ENCODE results near the gene FNDC8.
"Not testable (repeated sequence)": the region's sequence is repeated elsewhere in the genome, so short reads cannot be mapped to it uniquely, and the experiment has no call there.

FNDC8 gene

DNA sequence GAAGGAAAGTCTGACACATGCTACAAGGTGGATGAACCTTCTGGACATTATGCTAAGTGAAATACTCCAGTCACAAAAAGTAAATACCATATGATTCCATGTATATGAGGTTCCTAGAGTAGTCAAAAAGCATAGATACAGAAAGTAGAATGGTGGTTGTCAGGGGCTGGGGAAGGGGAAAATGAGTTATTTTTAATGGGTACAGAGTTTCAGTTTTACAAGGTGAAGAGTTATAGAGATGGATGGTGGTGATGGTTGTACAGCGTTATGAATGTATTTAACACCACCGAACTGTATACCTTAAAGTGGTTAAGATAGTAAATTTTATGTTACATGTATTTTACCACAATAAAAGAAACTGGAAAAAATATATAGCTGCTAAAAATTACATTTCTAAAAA, 19.7 kb upstream of the FNDC8 start:
- Mint-ChIP-seq H3K27ac (ENCODE audit: low read depth) (peak overlapping the region; percentile 41), H3K4me3 (no peak overlapping the region), H3K9me3 (no peaks in the 10 kb centered on the region), H3K4me1 (peaks cover 1% of the 10 kb centered on the region), H3K36me3 (ENCODE audit: insufficient read depth) (peaks cover 11% of the 10 kb centered on the region), H3K27me3 (no peaks in the 10 kb centered on the region)
- DNase-seq (ENCODE audit: low spot score in 2 of 2) (no peak), ATAC-seq (replicated peaks; ENCODE audit: extremely low read depth, poor library complexity, severe bottlenecking) (no peak)

DNA sequence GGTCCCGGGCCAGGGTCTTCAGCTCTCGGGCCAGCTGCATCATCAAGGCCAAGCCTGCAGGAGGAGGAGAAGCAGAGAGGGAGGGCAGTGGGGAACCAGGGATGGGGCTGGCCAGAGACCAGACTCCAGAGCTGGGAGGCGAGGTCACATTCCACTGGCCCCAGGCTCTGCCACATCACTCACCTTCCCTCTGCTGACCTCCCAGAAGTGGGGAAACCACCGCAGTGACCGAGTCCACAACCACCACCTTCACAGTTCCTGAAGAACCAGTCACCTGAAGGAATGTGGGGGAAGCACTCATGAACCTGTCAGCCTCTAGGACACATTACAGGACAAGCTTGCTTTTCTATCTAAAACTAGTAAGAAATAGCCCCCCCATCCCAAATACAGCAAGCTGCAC, 18.1 kb upstream of the FNDC8 start:
- Mint-ChIP-seq H3K4me3 (no peak overlapping the region), H3K9me3 (no peaks in the 10 kb centered on the region), H3K27me3 (no peaks in the 10 kb centered on the region), H3K27ac (ENCODE audit: low read depth) (no peak overlapping the region), H3K4me1 (no peaks in the 10 kb centered on the region), H3K36me3 (ENCODE audit: insufficient read depth) (peaks cover 13% of the 10 kb centered on the region)
- ATAC-seq (replicated peaks; ENCODE audit: extremely low read depth, poor library complexity, severe bottlenecking) (no peak), DNase-seq (ENCODE audit: low spot score in 2 of 2) (no peak)

DNA sequence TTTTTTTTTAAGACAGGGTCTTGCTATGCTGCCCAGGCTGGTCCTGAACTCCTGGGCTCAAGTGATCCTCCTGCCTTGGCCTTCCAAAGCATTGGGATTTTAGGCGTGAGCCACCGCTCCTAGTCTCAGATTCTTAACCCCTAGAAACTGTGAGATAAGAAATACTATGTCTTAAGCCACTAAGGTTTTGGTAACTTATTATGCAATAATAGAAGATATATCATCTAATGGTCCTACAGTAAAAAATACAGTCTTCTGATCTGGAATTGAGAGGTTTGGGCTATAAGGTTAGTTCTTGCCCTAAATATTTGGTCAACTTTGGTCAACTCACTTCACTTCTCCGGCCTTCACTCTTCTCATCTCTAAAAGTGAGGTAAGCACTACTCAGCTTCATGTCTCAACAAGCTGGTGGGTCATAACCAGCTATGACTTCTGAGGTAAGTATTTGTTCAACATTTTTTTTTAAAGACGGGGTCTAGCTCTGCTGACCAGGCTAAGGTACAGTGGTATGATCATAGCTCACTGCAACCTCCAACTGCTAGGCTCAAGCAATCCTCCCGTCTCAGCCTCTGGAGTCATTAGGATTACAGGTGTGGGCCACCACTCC, 16.5 kb upstream of the FNDC8 start:
- H3K4me1 Mint-ChIP-seq = no peaks in the 10 kb centered on the region

DNA sequence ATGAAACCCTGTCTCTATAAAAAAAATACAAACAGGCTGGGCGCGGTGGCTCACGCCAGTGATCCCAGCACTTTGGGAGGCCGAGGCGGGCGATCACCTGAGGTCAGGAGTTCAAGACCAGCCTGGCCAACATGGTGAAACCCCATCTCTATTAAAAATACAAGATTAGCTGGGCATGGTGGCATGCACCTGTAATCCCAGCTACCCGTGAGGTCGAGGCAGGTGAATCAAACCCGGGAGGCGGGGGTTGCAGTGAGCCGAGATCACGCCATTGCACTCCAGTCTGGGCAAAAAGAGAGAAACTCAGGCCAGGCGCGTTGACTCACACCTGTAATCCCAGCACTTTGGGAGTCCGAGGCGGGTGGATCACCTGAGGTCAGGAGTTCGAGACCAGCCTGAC, 10.6 kb upstream of the FNDC8 start:
- not testable (repeated sequence) for ATAC-seq (replicated peaks; ENCODE audit: extremely low read depth, poor library complexity, severe bottlenecking)

More for the DNA sequence above, 16.5 kb upstream of the FNDC8 start:
- Mint-ChIP-seq H3K27ac (ENCODE audit: low read depth) (peak overlapping the region; percentile 87), H3K4me3 (no peak overlapping the region), H3K36me3 (ENCODE audit: insufficient read depth) (peaks cover 11% of the 10 kb centered on the region), H3K27me3 (no peaks in the 10 kb centered on the region), H3K9me3 (no peaks in the 10 kb centered on the region)
- ATAC-seq (replicated peaks; ENCODE audit: extremely low read depth, poor library complexity, severe bottlenecking) (no peak), DNase-seq (ENCODE audit: low spot score in 2 of 2) (no peak)

DNA sequence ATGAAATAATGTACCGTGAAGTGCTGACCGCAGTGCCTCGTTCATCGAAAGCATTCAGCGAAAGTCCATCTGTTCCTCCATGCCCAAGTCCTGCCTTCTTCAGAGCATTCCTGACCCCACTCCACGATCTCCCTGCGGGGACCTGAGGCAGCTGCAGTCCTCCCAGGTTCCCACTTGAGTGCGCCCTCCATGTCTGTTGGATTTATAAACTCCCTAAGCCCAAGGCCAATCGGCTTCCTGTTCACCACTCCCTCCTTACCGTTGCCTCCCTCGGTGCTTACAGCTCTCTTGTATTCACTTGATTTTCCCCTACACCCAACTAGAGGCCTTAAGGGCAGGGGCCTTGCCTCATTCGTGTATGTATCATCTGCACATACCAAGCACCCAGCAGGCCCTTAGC, 4.6 kb upstream of the FNDC8 start:
- DNase-seq (ENCODE audit: low spot score in 2 of 2) (no peak), ATAC-seq (replicated peaks; ENCODE audit: extremely low read depth, poor library complexity, severe bottlenecking) (no peak)
- peaks cover 4% of the 10 kb centered on the region for H3K36me3 Mint-ChIP-seq (ENCODE audit: insufficient read depth)
- H3K27ac Mint-ChIP-seq (ENCODE audit: low read depth) = no peak overlapping the region
- H3K9me3 Mint-ChIP-seq = no peaks in the 10 kb centered on the region
- H3K27me3 Mint-ChIP-seq = no peaks in the 10 kb centered on the region
- no peak overlapping the region for H3K4me3 Mint-ChIP-seq
- H3K4me1 Mint-ChIP-seq = peaks cover 50% of the 10 kb centered on the region

More for the DNA sequence above, 10.6 kb upstream of the FNDC8 start:
- not testable (repeated sequence) for H3K36me3 Mint-ChIP-seq (ENCODE audit: insufficient read depth); H3K27me3 Mint-ChIP-seq; DNase-seq (ENCODE audit: low spot score in 2 of 2); H3K4me3 Mint-ChIP-seq; H3K27ac Mint-ChIP-seq (ENCODE audit: low read depth); H3K9me3 Mint-ChIP-seq
- H3K4me1 Mint-ChIP-seq = peaks cover 23% of the 10 kb centered on the region

DNA sequence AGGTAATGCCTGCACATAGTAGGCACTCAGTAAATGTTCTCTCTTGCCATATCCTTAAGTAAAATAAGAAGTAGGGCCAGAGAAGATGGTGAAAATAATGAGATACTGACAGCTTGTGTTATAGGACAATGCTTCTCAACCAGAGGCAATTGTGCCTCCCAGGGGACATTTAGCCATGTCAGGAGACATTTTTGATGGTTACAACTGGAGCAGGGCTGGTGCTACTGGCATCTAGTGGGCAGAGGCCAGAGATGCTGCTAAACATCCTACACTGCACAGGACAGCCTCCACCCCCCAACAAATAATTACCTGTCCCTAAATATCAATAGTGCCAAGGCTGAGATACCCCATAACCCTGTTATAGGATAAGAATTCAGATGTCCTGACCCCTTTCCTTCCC, 3.4 kb upstream of the FNDC8 start:
- Mint-ChIP-seq H3K4me3 (peak overlapping the region; percentile 90), H3K36me3 (ENCODE audit: insufficient read depth) (peaks cover 4% of the 10 kb centered on the region), H3K4me1 (peaks cover 44% of the 10 kb centered on the region), H3K9me3 (no peaks in the 10 kb centered on the region), H3K27ac (ENCODE audit: low read depth) (peak overlapping the region; percentile 77), H3K27me3 (no peaks in the 10 kb centered on the region)
- ATAC-seq (replicated peaks; ENCODE audit: extremely low read depth, poor library complexity, severe bottlenecking) = no peak
- DNase-seq (ENCODE audit: low spot score in 2 of 2) = no peak

DNA sequence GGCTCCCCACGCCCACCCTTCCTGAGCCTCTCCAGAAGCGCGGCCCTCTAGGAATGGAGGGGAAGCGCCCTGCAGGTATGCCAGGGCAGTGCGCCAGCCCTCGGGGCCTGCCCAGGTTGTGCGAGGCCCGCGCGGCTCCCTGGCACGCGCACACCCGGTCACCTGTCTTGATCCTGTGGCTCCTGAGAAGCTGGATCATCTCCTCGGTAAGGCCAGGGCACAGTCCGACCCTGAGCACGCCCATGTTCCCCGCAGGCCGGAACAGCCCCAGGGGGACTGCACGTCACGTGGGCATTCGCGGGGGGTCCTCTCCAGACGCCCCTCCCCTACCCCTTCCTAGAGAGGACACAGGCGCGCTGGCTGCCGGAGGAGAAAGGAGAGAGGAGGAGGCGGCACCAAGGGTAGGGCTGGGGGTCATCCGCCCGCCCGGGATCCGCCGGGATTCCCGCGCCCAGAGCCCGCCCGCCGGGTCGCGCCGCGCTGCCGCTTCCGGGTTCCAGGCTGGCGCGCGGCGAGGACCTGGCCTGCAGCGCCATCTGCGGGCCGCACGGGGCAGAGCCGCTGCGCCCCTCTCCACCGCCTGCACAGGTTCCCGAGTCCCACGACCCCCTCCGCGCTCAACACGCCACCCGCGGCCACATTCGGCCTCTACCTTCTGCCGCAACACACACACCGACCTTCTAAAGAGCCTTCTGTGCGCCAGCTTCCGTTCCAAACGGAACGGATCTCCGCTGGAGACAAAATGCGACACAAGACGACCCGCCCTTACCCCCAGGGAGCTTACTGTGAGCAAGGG, 1.8 kb upstream of the FNDC8 start, which contains the start of gene RAD51D:
Gene RAD51D (minus strand): TSS at position 491 of the 796 bp plus-strand sequence. CDS start 247 bp downstream, at position 244.
- Mint-ChIP-seq H3K27me3 (no peaks in the 10 kb centered on the region), H3K4me3 (peak within 1 kb of the TSS; percentile 90)
- ATAC-seq (replicated peaks; ENCODE audit: extremely low read depth, poor library complexity, severe bottlenecking) = peak; percentile 89

DNA sequence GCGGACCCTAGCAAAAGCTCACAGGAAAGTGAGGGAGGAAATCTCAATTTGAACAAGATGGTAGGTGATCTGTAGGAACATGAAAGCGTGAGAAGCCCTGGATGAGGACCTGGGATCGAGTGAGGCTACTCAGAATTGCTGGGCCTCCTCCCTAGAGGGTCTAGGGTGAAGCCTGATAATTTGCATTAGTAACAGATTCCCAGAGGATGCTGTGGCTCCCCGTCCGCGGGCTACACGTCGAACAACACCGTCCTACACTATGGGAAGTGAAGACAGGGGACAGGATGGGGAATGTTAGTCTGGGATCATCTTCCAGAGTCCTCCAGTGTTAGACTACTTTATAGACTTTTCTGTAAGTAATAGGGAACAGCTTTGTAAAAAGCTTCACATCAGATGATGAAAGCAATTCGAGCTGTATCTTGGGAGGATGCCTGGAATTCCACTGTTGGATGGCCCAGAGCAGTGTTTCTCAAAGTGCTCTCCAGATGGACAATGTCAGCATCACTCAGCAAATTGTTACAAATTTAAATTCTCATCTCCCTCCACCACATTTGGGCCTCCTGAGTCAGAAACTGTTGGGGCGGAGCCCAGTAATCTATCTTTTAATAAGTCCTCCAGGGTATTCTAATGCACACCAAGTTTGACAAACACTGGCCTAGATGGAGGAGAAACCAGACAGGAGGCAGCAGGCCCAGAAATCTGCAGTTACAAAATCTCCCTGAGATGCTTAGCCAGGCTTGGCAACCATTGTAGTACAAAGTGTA, 6.5 kb downstream of the FNDC8 start:
- no peak overlapping the region for H3K4me3 Mint-ChIP-seq
- ATAC-seq (replicated peaks; ENCODE audit: extremely low read depth, poor library complexity, severe bottlenecking) (no peak), DNase-seq (ENCODE audit: low spot score in 2 of 2) (no peak)
- no peaks in the 10 kb centered on the region for H3K4me1 Mint-ChIP-seq
- peaks cover 7% of the 10 kb centered on the region for H3K36me3 Mint-ChIP-seq (ENCODE audit: insufficient read depth)
- no peaks in the 10 kb centered on the region for H3K9me3 Mint-ChIP-seq
- H3K27ac Mint-ChIP-seq (ENCODE audit: low read depth) = no peak overlapping the region
- no peaks in the 10 kb centered on the region for H3K27me3 Mint-ChIP-seq

More for the DNA sequence above, 1.8 kb upstream of the FNDC8 start, which contains the start of gene RAD51D:
- peak within 1 kb of the TSS; percentile 94 for H3K27ac Mint-ChIP-seq (ENCODE audit: low read depth)
- H3K36me3 Mint-ChIP-seq (ENCODE audit: insufficient read depth) = peaks cover 4% of the 10 kb centered on the region
- peaks cover 37% of the 10 kb centered on the region for H3K4me1 Mint-ChIP-seq
- DNase-seq (ENCODE audit: low spot score in 2 of 2) = peak; percentile 67 to 73
- H3K9me3 Mint-ChIP-seq = no peaks in the 10 kb centered on the region

DNA sequence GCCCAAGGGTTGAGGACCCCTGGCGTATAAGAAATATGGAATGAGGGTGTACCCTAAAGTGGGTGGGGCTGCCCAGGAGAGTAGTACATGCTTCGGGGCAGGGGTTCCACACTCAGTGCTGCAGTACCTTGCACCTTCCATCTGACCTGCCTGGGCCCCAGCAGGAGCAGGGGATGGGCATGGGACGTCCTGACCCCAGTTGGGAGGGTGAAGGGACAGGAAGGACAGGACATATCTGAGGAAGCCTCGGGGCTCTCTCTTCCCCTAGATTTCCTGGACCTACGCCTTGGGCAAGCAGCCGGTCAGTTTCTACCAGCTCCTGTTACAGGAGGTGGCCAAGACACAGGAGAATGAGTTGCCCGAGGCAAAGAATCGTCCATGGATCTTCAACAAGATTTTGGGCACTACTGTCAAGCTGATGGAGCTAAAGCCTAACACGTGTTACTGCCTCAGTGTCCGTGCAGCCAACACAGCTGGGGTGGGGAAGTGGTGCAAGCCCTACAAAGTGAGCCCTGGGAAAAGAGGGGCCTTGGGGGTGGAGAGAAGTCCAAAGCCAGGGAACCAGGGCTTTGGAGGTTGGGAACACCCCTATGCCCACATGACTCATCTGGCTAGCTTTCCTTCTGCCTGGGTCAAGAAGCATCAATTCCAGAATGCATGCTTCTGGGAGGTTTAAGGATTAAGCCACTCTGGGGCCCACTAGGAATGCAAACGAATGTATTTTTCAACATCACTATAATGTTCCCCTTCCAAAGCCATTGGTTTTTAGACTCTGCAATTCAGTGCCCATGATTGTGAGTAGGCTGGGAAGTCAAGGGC, 7.9 kb downstream of the FNDC8 start:
- Mint-ChIP-seq H3K27ac (ENCODE audit: low read depth) (no peak overlapping the region), H3K27me3 (no peaks in the 10 kb centered on the region), H3K4me3 (no peak overlapping the region), H3K9me3 (no peaks in the 10 kb centered on the region), H3K4me1 (no peaks in the 10 kb centered on the region), H3K36me3 (ENCODE audit: insufficient read depth) (peaks cover 16% of the 10 kb centered on the region)
- DNase-seq (ENCODE audit: low spot score in 2 of 2) (no peak), ATAC-seq (replicated peaks; ENCODE audit: extremely low read depth, poor library complexity, severe bottlenecking) (no peak)

DNA sequence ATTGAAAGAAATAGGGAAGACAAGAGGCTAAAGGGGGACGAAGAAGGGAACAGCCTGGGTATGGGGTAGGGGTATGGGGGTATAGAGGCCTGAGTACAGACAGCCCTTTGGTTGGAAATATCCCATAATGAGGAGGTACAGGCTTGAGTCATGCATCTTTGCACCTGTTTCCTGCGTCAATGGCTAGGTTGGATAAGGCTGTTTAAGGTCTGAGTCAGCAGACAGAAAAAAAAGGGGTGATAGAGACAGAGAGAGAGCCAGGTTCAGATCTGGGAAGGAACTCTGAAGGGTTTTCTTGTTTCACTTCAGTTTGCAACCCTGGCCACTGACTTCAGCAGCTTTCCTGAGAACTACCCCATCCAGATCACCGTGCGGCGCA, 8.5 kb downstream of the FNDC8 start:
- Mint-ChIP-seq H3K27me3 (no peaks in the 10 kb centered on the region), H3K9me3 (no peaks in the 10 kb centered on the region), H3K36me3 (ENCODE audit: insufficient read depth) (peaks cover 18% of the 10 kb centered on the region), H3K27ac (ENCODE audit: low read depth) (no peak overlapping the region), H3K4me1 (no peaks in the 10 kb centered on the region), H3K4me3 (no peak overlapping the region)
- ATAC-seq (replicated peaks; ENCODE audit: extremely low read depth, poor library complexity, severe bottlenecking) (no peak), DNase-seq (ENCODE audit: low spot score in 2 of 2) (no peak)

DNA sequence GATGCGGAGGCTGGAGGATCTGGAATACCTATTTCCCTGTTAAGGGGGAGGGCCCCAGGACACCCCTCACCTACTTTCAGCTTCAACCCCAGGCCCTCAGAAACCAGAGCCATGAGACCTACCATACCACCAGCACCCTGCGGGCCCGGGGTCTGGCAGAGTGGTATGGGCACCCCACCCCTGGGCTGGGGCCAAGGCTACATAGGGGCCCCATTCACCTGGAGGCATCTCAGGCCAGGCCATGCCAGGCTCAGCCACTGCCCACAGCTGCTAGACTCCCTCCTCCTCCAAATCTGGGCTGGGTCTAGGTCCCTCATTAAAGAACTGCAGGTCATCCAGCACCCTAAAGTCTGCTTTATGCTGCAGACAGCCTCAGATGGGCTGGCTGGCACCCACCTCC, 9.0 kb downstream of the FNDC8 start:
- no peaks in the 10 kb centered on the region for H3K9me3 Mint-ChIP-seq
- H3K4me1 Mint-ChIP-seq = no peaks in the 10 kb centered on the region
- H3K4me3 Mint-ChIP-seq = no peak overlapping the region
- DNase-seq (ENCODE audit: low spot score in 2 of 2) (no peak), ATAC-seq (replicated peaks; ENCODE audit: extremely low read depth, poor library complexity, severe bottlenecking) (no peak)
- peak overlapping the region; percentile 19 for H3K27ac Mint-ChIP-seq (ENCODE audit: low read depth)
- H3K27me3 Mint-ChIP-seq = no peaks in the 10 kb centered on the region
- peaks cover 18% of the 10 kb centered on the region for H3K36me3 Mint-ChIP-seq (ENCODE audit: insufficient read depth)

DNA sequence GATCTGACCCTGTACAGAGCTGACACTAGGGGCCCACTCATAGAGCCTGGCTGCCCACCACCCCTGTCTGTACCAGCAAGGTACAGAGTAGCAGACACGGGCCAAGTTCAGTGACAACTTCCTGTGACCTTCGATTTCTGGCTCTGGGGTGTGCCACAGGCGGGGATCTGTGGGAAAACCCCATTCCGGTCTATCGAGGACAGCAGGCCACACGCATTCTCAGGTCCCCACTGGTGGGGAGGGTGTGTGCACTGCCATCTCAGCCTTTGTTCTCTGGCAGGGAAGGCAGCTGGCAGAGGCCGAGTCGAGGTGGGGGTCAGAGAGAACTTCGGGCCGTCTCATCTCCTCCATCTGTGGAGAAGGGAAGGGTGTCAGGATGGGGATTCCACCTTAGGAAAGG, 10.7 kb downstream of the FNDC8 start:
- ATAC-seq (replicated peaks; ENCODE audit: extremely low read depth, poor library complexity, severe bottlenecking) (no peak), DNase-seq (ENCODE audit: low spot score in 2 of 2) (no peak)
- H3K27ac Mint-ChIP-seq (ENCODE audit: low read depth) = no peak overlapping the region
- H3K9me3 Mint-ChIP-seq = no peaks in the 10 kb centered on the region
- no peak overlapping the region for H3K4me3 Mint-ChIP-seq
- peaks cover 29% of the 10 kb centered on the region for H3K36me3 Mint-ChIP-seq (ENCODE audit: insufficient read depth)
- no peaks in the 10 kb centered on the region for H3K4me1 Mint-ChIP-seq
- no peaks in the 10 kb centered on the region for H3K27me3 Mint-ChIP-seq
